ENCODE data around the gene HBA2. TPM values are rescaled to one million over a fixed set of nuclear protein-coding genes. Genes with fewer than 3 reads are reported as not detected.
"Not testable (repeated sequence)": the region's sequence is repeated elsewhere in the genome, so short reads cannot be mapped to it uniquely, and the experiment has no call there.

The HBA2 gene
- total and polyA plus RNA-seq, 7 donors = 3.7 to 109 (median 6.2) TPM; not detected in 1

- peaks cover 41 to 92% (median 57%) of the 10 kb centered on the region in 4 donors for H3K36me3 ChIP-seq
- H3K9me3 ChIP-seq = no peaks in the 10 kb centered on the region
- no peak for TF ChIP-seq EP300 (IDR thresholded peaks at IDR 0.05)
- H3K27ac ChIP-seq = no peak overlapping the region
- intact Hi-C loops (cut with DNase I) = no loop called here
- H3K4me3 ChIP-seq = no peak overlapping the region
- H3K4me1 ChIP-seq = no peaks in the 10 kb centered on the region
- no peaks in the 10 kb centered on the region for H3K27me3 ChIP-seq
- no peak for DNase-seq
- 96 to 97% methylated on average over 5 of the region's 5 CpGs for WGBS, 2 donors
Measured at GRCh38 chr16:200388-200787, 27.7 kb downstream of the HBA2 start.

- intact Hi-C loops (cut with DNase I) = no loop called here
- H3K36me3 ChIP-seq = peaks cover 48 to 92% (median 62%) of the 10 kb centered on the region in 4 donors
- TF ChIP-seq EP300 (IDR thresholded peaks at IDR 0.05) (no peak), POLR2AphosphoS5 (IDR thresholded peaks at IDR 0.05) (no peak), CTCF (IDR thresholded peaks at IDR 0.05) (no peak), POLR2A (IDR thresholded peaks at IDR 0.05) (no peak)
Measured at GRCh38 chr16:203246-203645, 30.6 kb downstream of the HBA2 start.

GRCh38 chr16:204046-204445, 31.4 kb downstream of the HBA2 start:
- peaks cover 40 to 92% (median 56%) of the 10 kb centered on the region in 4 donors for H3K36me3 ChIP-seq
- H3K4me1 ChIP-seq; H3K9me3 ChIP-seq; H3K4me3 ChIP-seq; H3K27ac ChIP-seq; intact Hi-C loops (cut with DNase I); H3K27me3 ChIP-seq; DNase-seq: not testable (repeated sequence)
- WGBS, 2 donors = 97% methylated on average over 9 of the region's 9 CpGs

More at GRCh38 chr16:203246-203645, 30.6 kb downstream of the HBA2 start:
- Histone ChIP-seq H3K4me3 (no peak overlapping the region), H3K4me1 (no peaks in the 10 kb centered on the region), H3K27me3 (no peaks in the 10 kb centered on the region), H3K27ac (no peak overlapping the region), H3K9me3 (no peaks in the 10 kb centered on the region)
- no peak for DNase-seq
- 98 to 99% methylated on average over 4 of the region's 4 CpGs for WGBS, 2 donors

GRCh38 chr16:209359-209758, 36.7 kb downstream of the HBA2 start:
- intact Hi-C loops (cut with DNase I); H3K27me3 ChIP-seq; H3K27ac ChIP-seq; H3K4me1 ChIP-seq; H3K4me3 ChIP-seq; DNase-seq; H3K9me3 ChIP-seq: not testable (repeated sequence)
- H3K36me3 ChIP-seq = peaks cover 32 to 100% (median 47%) of the 10 kb centered on the region in 4 donors
- WGBS, 2 donors = 93 to 94% methylated on average over 4 of the region's 4 CpGs

GRCh38 chr16:211631-212180, 39.0 kb downstream of the HBA2 start:
- DNase-seq; H3K4me3 ChIP-seq; H3K9me3 ChIP-seq; H3K27ac ChIP-seq; H3K4me1 ChIP-seq; intact Hi-C loops (cut with DNase I); H3K27me3 ChIP-seq: not testable (repeated sequence)
- WGBS, 2 donors = 93% methylated on average over 14 of the region's 14 CpGs
- peaks cover 14 to 100% (median 39%) of the 10 kb centered on the region in 4 donors for H3K36me3 ChIP-seq

- WGBS, 2 donors = 94 to 96% methylated on average over 3 of the region's 3 CpGs
Measured at GRCh38 chr16:212999-213398, 40.3 kb downstream of the HBA2 start.

More at GRCh38 chr16:212999-213398, 40.3 kb downstream of the HBA2 start:
- peaks cover 9 to 100% (median 33%) of the 10 kb centered on the region in 4 donors for H3K36me3 ChIP-seq
- H3K27ac ChIP-seq = no peak overlapping the region
- intact Hi-C loops (cut with DNase I) = no loop called here
- no peaks in the 10 kb centered on the region for H3K27me3 ChIP-seq
- DNase-seq = no peak
- no peak overlapping the region for H3K4me3 ChIP-seq
- H3K4me1 ChIP-seq = no peaks in the 10 kb centered on the region
- TF ChIP-seq EP300 (IDR thresholded peaks at IDR 0.05) = no peak
- no peak for TF ChIP-seq CTCF (IDR thresholded peaks at IDR 0.05)
- no peak for TF ChIP-seq POLR2A (IDR thresholded peaks at IDR 0.05)
- TF ChIP-seq POLR2AphosphoS5 (IDR thresholded peaks at IDR 0.05) = no peak
- no peaks in the 10 kb centered on the region for H3K9me3 ChIP-seq

Measured in sigmoid colon (tissue), 7 donors.